Lower leg skin (tissue), 3 donors: ENCODE measurements around the gene KCNJ16.

Source experiments
- CTCF ChIP-seq, 3 donors: fragments of 450-650 bp; IDR thresholded peaks; one replicate each; pipeline ENCODE4 v1.5.1; 2016; ENCODE audit warnings: antibody characterized with exemption in 3 of 3, mild to moderate bottlenecking in 3 of 3, moderate library complexity in 2 of 3
- POLR2A ChIP-seq, 2 donors: fragments of 450-650 bp; IDR thresholded peaks; one replicate each; pipeline ENCODE4 v1.6.1; 2016 to 2017; ENCODE audit warnings: antibody characterized with exemption in 2 of 2, mild to moderate bottlenecking in 1 of 2, moderate library complexity in 1 of 2

DNA sequence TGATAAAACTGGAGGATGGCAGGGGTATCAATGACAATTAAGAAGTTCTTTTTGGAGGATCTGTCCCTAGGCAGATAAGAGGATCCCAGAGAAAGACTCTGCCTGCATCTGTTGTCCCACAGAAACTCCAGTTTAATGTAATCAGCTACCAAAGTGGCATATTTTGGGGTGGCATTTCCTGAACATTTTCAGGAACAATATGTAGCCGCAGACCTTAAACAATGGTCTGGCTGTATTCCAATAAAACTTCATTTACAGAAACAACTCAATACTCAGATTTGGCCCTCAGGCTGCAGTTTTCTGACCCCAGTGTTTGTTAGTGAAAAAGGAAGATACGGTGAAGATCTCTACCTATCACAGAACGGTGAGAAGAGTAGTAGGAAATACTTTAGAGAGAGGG lies 46.1 kb downstream of the KCNJ16 start:
- no peak for TF ChIP-seq CTCF (IDR thresholded peaks at IDR 0.05)
- TF ChIP-seq POLR2A (IDR thresholded peaks at IDR 0.05) = no peak
